ENCODE measurements around the gene PGAP3.

The PGAP3 gene

DNA sequence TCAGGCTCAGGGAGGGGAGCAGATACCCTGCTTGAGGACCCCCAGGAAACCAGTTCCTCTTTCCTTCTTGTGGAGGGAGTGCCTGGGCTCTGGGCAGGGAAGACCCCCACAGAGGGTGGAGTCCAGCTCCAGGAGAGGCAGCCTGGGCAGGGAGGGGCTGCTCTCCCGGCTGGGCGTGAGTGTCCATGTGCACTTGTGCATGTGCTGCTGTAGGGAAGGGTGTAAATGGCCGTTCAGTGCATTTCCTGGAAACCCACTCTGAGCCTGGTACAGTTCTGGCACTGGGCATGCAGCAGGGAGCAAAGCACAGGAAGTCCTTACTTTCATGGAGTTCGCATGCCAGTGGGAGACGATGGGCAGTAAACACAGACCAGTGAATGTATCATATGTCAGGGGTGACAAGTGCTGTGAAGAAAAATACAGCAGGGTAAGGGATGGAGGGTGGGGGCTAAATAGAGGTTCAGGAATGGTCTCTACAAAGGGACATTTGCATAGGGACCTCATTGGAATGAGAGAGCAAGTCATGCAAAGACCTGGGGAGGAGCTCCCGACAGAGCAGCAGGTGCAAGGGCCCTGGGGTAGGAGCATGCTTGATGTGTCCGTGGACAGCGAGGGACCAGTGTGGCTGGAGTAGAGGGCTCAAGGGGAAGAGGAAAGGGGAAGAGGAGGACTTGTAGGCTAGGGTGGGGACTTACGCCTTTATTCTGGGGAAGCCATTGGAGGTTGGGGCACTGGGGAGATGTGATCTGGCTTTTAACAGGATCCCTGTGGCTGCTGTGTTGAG, 45.4 kb downstream of the PGAP3 start:
- Histone ChIP-seq H3K79me2 (peaks cover 70% of the 10 kb centered on the region), H2AFZ (no peak overlapping the region), H3K27ac (no peak overlapping the region), H3K36me3 (ENCODE audit: control insufficient read depth, insufficient read depth, low read length) (no peaks in the 10 kb centered on the region), H3K4me1 (peaks cover 14% of the 10 kb centered on the region), H3K27me3 (ENCODE audit: control insufficient read depth, insufficient read depth, low read length) (no peaks in the 10 kb centered on the region), H3K9me3 (ENCODE audit: control insufficient read depth, low read length) (no peaks in the 10 kb centered on the region), H3K4me3 (ENCODE audit: low read depth, low read length) (no peak overlapping the region), H3K4me2 (ENCODE audit: low read length) (no peak overlapping the region), H3K9ac (no peak overlapping the region)
- TF ChIP-seq, protein P1, sequence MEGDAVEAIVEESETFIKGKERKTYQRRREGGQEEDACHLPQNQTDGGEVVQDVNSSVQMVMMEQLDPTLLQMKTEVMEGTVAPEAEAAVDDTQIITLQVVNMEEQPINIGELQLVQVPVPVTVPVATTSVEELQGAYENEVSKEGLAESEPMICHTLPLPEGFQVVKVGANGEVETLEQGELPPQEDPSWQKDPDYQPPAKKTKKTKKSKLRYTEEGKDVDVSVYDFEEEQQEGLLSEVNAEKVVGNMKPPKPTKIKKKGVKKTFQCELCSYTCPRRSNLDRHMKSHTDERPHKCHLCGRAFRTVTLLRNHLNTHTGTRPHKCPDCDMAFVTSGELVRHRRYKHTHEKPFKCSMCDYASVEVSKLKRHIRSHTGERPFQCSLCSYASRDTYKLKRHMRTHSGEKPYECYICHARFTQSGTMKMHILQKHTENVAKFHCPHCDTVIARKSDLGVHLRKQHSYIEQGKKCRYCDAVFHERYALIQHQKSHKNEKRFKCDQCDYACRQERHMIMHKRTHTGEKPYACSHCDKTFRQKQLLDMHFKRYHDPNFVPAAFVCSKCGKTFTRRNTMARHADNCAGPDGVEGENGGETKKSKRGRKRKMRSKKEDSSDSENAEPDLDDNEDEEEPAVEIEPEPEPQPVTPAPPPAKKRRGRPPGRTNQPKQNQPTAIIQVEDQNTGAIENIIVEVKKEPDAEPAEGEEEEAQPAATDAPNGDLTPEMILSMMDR (IDR thresholded peaks at IDR 0.05): no peak

DNA sequence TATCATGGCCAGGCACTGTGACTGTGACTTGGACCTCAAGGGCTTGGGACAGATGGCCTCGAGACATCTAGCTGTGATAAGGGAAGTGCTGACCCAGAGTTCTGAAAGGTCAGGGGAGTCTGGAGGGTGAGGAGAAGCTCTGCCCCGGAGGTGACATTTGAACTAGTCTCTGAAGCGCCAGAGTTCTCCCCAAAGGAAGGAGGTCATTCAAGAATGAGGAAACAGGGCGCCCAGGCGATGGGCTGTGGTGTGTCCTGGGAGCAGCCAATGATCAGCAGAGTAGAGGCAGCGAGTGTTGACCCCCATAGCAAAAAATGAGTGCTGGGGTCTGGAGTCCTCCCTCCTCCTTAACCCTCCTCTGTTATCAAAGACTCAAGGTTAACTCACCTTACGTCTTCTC, 46.0 kb downstream of the PGAP3 start:
- Histone ChIP-seq H3K4me3 (ENCODE audit: low read depth, low read length) (no peak overlapping the region), H3K9me3 (ENCODE audit: control insufficient read depth, low read length) (no peaks in the 10 kb centered on the region), H3K27me3 (ENCODE audit: control insufficient read depth, insufficient read depth, low read length) (no peaks in the 10 kb centered on the region), H3K4me1 (peaks cover 14% of the 10 kb centered on the region), H2AFZ (no peak overlapping the region), H3K4me2 (ENCODE audit: low read length) (no peak overlapping the region), H3K9ac (no peak overlapping the region), H3K36me3 (ENCODE audit: control insufficient read depth, insufficient read depth, low read length) (no peaks in the 10 kb centered on the region), H3K79me2 (peaks cover 72% of the 10 kb centered on the region), H3K27ac (no peak overlapping the region)
- TF ChIP-seq, protein P1 (IDR thresholded peaks at IDR 0.05): no peak

DNA sequence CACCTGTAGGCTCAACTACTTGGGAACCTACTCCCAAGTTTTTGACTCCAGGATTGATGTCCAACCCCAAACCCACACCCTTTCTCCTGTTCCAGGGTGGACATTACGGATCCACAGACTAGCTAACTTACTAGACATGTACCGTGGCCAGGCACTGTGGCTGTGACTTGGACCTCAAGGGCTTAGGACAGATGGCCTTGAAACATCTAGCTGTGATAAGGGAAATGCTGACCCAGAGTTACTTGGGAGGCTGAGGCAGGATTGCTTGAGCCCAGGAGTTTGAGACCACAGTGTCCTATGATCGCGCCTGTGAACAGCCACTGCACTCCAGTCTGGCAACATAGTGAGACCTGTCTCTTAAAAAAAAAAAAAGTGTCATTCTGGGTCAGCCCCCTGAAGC, 46.8 kb downstream of the PGAP3 start:
- H3K27me3 ChIP-seq (ENCODE audit: control insufficient read depth, insufficient read depth, low read length): no peaks in the 10 kb centered on the region
- H2AFZ ChIP-seq: no peak overlapping the region
- H3K36me3 ChIP-seq (ENCODE audit: control insufficient read depth, insufficient read depth, low read length): no peaks in the 10 kb centered on the region
- H3K9me3 ChIP-seq (ENCODE audit: control insufficient read depth, low read length): no peaks in the 10 kb centered on the region
- no peak overlapping the region for H3K27ac ChIP-seq
- H3K4me3 ChIP-seq (ENCODE audit: low read depth, low read length): no peak overlapping the region
- H3K4me1 ChIP-seq: peaks cover 18% of the 10 kb centered on the region
- no peak overlapping the region for H3K4me2 ChIP-seq (ENCODE audit: low read length)
- peaks cover 72% of the 10 kb centered on the region for H3K79me2 ChIP-seq
- no peak overlapping the region for H3K9ac ChIP-seq
- TF ChIP-seq, protein P1 (IDR thresholded peaks at IDR 0.05): no peak

DNA sequence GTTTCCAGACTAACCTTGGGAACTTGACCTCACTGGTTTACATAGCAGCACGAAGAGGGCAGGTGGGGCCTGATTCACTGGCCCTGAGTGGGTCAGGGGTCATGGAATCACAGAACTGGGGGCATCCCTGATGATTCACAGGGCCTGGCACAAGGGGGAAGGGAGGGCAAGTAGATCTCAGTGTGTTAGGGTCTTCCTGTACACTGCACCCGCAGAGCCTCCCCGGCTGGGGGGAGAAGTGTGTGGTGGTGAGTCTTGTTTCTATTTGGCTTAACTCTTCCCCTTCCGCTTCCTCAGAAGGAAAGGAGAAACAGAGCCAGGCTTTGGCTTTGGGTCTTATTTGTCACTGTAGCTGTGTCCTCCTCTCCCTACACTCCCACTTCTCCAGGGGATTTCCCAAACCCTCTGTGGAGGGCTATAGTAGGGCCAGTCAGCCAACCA, 47.2 kb downstream of the PGAP3 start:
- no peak overlapping the region for H3K9ac ChIP-seq
- no peak overlapping the region for H3K27ac ChIP-seq
- no peaks in the 10 kb centered on the region for H3K27me3 ChIP-seq (ENCODE audit: control insufficient read depth, insufficient read depth, low read length)
- no peaks in the 10 kb centered on the region for H3K9me3 ChIP-seq (ENCODE audit: control insufficient read depth, low read length)
- H3K4me3 ChIP-seq (ENCODE audit: low read depth, low read length): no peak overlapping the region
- no peak overlapping the region for H2AFZ ChIP-seq
- peaks cover 20% of the 10 kb centered on the region for H3K4me1 ChIP-seq
- H3K4me2 ChIP-seq (ENCODE audit: low read length): no peak overlapping the region
- peaks cover 77% of the 10 kb centered on the region for H3K79me2 ChIP-seq
- TF ChIP-seq, protein P1 (IDR thresholded peaks at IDR 0.05): no peak
- no peaks in the 10 kb centered on the region for H3K36me3 ChIP-seq (ENCODE audit: control insufficient read depth, insufficient read depth, low read length)

All from parathyroid adenoma (tissue), 2 donors.